ENCODE measurements around the gene RASA3. TPM values are rescaled to one million over a fixed set of nuclear protein-coding genes. Genes with fewer than 3 reads are reported as not detected.

RASA3 gene
- total RNA-seq, 1 experiment from 2014 or later, result 18.6 TPM

GRCh38 chr13:113955235-113955634 lies 177.2 kb downstream of the RASA3 start:
- Histone ChIP-seq H2AFZ (ENCODE audit: low read depth, low read length, poor library complexity, severe bottlenecking) (no peak overlapping the region), H3K4me2 (ENCODE audit: low read length) (no peak overlapping the region), H3K4me3 (replicated peaks in 1 of 2; ENCODE audit: low read depth in 1 of 2, low read length in 2 of 2) (no peak overlapping the region), H3K9me3 (ENCODE audit: control insufficient read depth in 1 of 2, insufficient read depth in 1 of 2, low read depth in 1 of 2, low read length in 2 of 2) (peaks cover 9 to 13% of the 10 kb centered on the region in 2 experiments; a peak in 2 of 4 replicates), H3K9me2 (ENCODE audit: insufficient read depth) (no peaks in the 10 kb centered on the region), H4K20me1 (ENCODE audit: insufficient read depth) (no peaks in the 10 kb centered on the region), H3K79me2 (ENCODE audit: insufficient read depth, low read length) (no peaks in the 10 kb centered on the region), H3K4me1 (ENCODE audit: control insufficient read depth in 1 of 2, insufficient read depth in 2 of 2, low read length in 2 of 2) (peaks cover 0 to 10% of the 10 kb centered on the region in 2 experiments; a peak in 3 of 4 replicates), H3K9ac (ENCODE audit: low read length) (no peak overlapping the region), H3K27me3 (ENCODE audit: insufficient read depth, low read length) (no peaks in the 10 kb centered on the region), H3K36me3 (ENCODE audit: control insufficient read depth in 1 of 2, insufficient read depth in 2 of 2, low read length in 2 of 2) (no peaks in the 10 kb centered on the region), H3K27ac (ENCODE audit: low read depth, low read length) (no peak overlapping the region)
- no peak for DNase-seq (ENCODE audit: low read depth, low spot score)
- TF ChIP-seq RAD21 (IDR thresholded peaks at IDR 0.05; ENCODE audit: low read depth) (no peak), TCF7L2 (IDR thresholded peaks at IDR 0.05; ENCODE audit: borderline replicate concordance, extremely low read depth, insufficient read depth, insufficient read length) (no peak), ZFX (IDR thresholded peaks at IDR 0.05) (no peak), SRF (IDR thresholded peaks at IDR 0.05; ENCODE audit: low read depth) (no peak), POLR2A (IDR thresholded peaks at IDR 0.05; ENCODE audit: borderline replicate concordance, extremely low read depth, insufficient read depth, insufficient read length) (no peak), JUND (IDR thresholded peaks at IDR 0.05) (no peak), ZNF274 (IDR thresholded peaks at IDR 0.05; ENCODE audit: low read depth, low read length) (no peak), EGR1 (IDR thresholded peaks at IDR 0.05; ENCODE audit: low read depth) (no peak), MAX (IDR thresholded peaks at IDR 0.05) (no peak), CBX3 (IDR thresholded peaks at IDR 0.05; ENCODE audit: low read depth) (no peak), CTCF (IDR thresholded peaks at IDR 0.05 in 2 of 3, conservative IDR thresholded peaks at IDR 0.05 in 1 of 3; ENCODE audit: borderline replicate concordance in 1 of 3, insufficient read depth in 1 of 3, low read depth in 2 of 3, low read length in 2 of 3) (no peak), POLR2AphosphoS5 (IDR thresholded peaks at IDR 0.05; ENCODE audit: low read depth, low read length) (no peak), CEBPB (IDR thresholded peaks at IDR 0.05; ENCODE audit: low read depth) (no peak), ATF3 (IDR thresholded peaks at IDR 0.05) (no peak), SIN3A (IDR thresholded peaks at IDR 0.05; ENCODE audit: low read depth) (no peak), REST (IDR thresholded peaks at IDR 0.05; ENCODE audit: low read depth) (no peak)
- ChIA-PET CTCF (no interaction called here), POLR2A (no interaction called here), RAD21 (ENCODE audit: low non-redundant PET in 1 of 2, low total read pairs in 2 of 2, uncharacterized antibody in 2 of 2, unreplicated experiment in 2 of 2) (no interaction called here)
- no TSS peak for BruUV-seq (replicated peaks)
- intact Hi-C loops (cut with micrococcal nuclease), result loop anchor here (10.0 kb wide), 1 partner anchor 190 kb away; no protein-coding TSS in a partner anchor
- no peak for ATAC-seq

All from HCT116 (cell line).